Measurements from ENCODE around the gene CTNND2.

Gene CTNND2

DNA sequence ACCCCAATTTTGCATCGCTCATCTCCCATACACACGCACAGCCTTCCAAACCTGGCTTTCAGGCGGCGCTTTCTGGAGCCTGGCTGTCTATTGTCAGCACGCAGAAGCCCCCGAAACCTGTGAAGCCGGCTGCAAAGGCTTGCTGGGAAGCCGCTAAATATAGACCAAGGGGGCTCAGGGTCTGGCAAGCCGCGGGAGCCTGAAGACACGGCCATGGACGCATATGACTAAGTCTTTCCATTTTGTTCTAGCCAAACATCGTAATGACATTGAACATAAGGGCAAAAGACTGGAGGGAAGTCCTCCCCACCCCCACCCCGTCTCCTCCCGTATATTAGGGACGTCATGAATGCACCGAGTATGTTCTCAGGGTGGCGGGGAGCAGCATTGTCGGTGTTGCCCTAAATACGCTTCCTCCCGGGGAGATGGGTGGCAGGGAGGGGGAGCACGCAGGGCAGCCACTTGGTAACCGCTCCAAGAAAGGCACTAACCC is 1.1 kb downstream of the CTNND2 start:
- TF ChIP-seq, protein P1, sequence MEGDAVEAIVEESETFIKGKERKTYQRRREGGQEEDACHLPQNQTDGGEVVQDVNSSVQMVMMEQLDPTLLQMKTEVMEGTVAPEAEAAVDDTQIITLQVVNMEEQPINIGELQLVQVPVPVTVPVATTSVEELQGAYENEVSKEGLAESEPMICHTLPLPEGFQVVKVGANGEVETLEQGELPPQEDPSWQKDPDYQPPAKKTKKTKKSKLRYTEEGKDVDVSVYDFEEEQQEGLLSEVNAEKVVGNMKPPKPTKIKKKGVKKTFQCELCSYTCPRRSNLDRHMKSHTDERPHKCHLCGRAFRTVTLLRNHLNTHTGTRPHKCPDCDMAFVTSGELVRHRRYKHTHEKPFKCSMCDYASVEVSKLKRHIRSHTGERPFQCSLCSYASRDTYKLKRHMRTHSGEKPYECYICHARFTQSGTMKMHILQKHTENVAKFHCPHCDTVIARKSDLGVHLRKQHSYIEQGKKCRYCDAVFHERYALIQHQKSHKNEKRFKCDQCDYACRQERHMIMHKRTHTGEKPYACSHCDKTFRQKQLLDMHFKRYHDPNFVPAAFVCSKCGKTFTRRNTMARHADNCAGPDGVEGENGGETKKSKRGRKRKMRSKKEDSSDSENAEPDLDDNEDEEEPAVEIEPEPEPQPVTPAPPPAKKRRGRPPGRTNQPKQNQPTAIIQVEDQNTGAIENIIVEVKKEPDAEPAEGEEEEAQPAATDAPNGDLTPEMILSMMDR (conservative IDR thresholded peaks at IDR 0.05; ENCODE audit: low read depth): no peak
- H3K27ac ChIP-seq: no peak overlapping the region
- POLR2A ChIA-PET (ENCODE audit: low non-redundant PET): no interaction called here
- CTCF ChIA-PET: no interaction called here
- DNase-seq (ENCODE audit: low spot score): no peak

DNA sequence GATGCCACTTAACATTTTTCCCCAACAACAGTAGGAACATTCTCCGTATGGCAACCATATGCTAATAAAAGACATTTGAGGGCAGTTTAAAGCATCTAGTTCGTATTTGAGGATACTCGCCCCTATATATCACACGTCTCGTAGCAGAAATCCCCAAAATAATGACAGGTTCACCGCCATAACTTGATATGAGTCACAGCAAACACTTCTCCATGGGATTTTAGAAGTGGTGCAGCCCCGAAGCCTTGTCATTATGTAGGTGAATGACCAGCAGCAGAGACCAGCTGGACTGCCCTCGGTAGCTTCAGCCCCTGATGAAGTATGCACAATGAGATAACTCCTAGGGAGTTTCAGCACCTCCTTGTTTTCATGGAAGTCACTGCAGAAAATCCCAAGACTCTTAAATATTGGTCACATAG is 2.0 kb downstream of the CTNND2 start:
- TF ChIP-seq, protein P1 (conservative IDR thresholded peaks at IDR 0.05; ENCODE audit: low read depth): no peak
- DNase-seq (ENCODE audit: low spot score): no peak
- POLR2A ChIA-PET (ENCODE audit: low non-redundant PET): no interaction called here
- CTCF ChIA-PET: interaction anchor here (0.5 to 0.6 kb wide), 2 partner anchors 926 to 1133 kb away, joined by 4 to 5 read pairs; no protein-coding TSS in a partner anchor
- H3K27ac ChIP-seq: no peak overlapping the region

DNA sequence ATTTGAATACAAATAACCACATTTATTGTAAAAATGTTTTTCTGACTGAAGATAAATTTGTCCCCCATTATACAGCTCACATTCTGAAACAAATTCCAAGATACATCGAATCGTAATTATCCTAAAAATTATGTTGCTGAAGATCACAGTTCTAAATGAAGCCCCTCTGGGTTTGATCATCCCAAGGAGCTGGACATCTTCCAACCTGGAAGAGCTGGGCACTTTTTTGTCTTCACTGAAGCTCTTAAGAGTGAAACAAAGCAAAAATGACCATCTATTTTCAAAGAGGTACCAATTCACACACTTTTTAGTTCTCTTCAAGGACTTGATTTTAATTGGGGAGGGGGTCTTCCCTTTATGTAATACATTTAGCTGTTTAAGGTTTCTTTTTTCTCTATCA is 5.5 kb downstream of the CTNND2 start:
- POLR2A ChIA-PET (ENCODE audit: low non-redundant PET): no interaction called here
- CTCF ChIA-PET: interaction anchor here (0.7 kb wide), 1 partner anchor 38 kb away, joined by 3 read pairs; no protein-coding TSS in a partner anchor

DNA sequence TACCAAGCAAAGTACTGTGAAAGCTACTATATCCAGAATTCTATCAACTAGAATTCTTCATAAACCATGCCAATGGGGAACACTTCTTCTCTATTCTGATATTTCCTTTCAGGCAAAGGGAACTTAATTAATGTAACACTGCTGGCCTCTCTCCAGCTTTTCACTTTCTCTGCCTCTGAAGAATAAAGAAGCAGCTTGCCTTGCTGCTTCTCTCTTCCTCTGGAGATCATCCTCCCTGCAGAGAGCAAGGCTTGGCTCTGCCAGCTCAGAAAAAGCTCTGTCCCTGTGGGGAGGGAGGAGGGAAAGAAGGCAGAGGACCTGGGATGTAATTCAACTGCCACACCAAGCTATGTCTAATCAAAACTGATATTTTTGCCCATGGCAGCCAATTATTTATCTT is 6.5 kb downstream of the CTNND2 start:
- H3K27ac ChIP-seq: no peak overlapping the region
- POLR2A ChIA-PET (ENCODE audit: low non-redundant PET): no interaction called here
- CTCF ChIA-PET: no interaction called here
- DNase-seq (ENCODE audit: low spot score): no peak
- TF ChIP-seq, protein P1 (conservative IDR thresholded peaks at IDR 0.05; ENCODE audit: low read depth): no peak

More for the DNA sequence above, 5.5 kb downstream of the CTNND2 start:
- no peak for DNase-seq (ENCODE audit: low spot score)
- H3K27ac ChIP-seq: no peak overlapping the region
- TF ChIP-seq, protein P1 (conservative IDR thresholded peaks at IDR 0.05; ENCODE audit: low read depth): no peak

DNA sequence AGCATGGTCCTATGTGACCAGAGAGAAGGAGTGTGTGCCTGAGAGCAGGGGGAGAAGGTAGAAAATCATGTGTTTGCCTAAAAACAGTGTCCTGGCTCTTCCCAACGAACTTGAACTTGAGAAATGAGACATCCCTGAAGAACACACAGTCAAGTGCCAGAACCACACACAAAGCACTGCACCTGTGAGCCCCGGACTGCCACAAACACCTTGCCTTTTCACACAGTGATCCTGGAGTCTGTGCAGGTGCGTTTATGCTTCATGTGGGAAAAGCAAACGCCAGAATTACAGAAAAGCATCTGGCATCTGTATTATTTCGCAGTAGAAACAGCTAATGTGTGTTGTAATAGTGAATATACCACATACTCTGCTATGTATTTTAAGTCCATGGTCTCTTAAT is 9.3 kb downstream of the CTNND2 start:
- DNase-seq (ENCODE audit: low spot score): no peak
- POLR2A ChIA-PET (ENCODE audit: low non-redundant PET): no interaction called here
- no peak overlapping the region for H3K27ac ChIP-seq
- CTCF ChIA-PET: no interaction called here
- TF ChIP-seq, protein P1 (conservative IDR thresholded peaks at IDR 0.05; ENCODE audit: low read depth): no peak

DNA sequence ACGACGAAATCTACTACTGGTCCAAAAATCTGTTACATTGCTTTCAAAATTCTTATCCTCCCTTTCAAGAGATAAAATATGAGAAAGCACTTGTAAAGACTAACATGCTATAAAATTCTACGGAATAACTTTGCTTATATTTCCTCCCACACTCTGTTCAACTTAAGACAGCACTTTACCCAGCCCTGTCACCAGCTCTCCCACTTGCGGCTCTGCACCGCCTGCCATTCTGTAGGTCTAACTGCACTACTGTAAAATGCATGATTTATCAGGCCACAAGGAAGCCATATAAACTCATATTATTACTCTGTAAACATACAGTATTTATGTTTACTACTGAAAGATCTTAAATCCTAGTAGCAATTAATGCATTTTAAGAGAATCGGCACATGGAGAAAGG is 11.4 kb downstream of the CTNND2 start:
- POLR2A ChIA-PET (ENCODE audit: low non-redundant PET): no interaction called here
- TF ChIP-seq, protein P1 (conservative IDR thresholded peaks at IDR 0.05; ENCODE audit: low read depth): no peak
- H3K27ac ChIP-seq: no peak overlapping the region
- CTCF ChIA-PET: interaction anchor here (0.6 kb wide), 1 partner anchor 1944 kb away, joined by 4 read pairs; no protein-coding TSS in a partner anchor
- DNase-seq (ENCODE audit: low spot score): no peak

All from RWPE1 (cell line).